Esophagus squamous epithelium (tissue), 5 donors: Measurements from ENCODE around the gene RALGPS2. TPM values are rescaled to one million over a fixed set of nuclear protein-coding genes. Genes with fewer than 3 reads are reported as not detected.
A peak's percentile ranks its signal among the peaks of the same experiment; 100 is the strongest.

Source experiments
- DNase-seq: peaks from one replicate; lab custom pipeline; 2025; lab: John Stamatoyannopoulos, UW
- H3K27ac ChIP-seq, 4 donors: fragments of 200-600 bp; sonication (generic); one replicate each; pipeline ENCODE4 v1.5.1; 2016 to 2019; ENCODE audit warnings: mild to moderate bottlenecking in 1 of 4
- H3K27me3 ChIP-seq, 4 donors: fragments of 200-600 bp; sonication (generic); 1 replicate in 3 of 4; 2 replicates in 1 of 4; pipeline versions ENCODE4 v1.5.1 to v1.6.0; 2017 to 2021; ENCODE audit warnings: antibody characterized with exemption in 1 of 4
- H3K36me3 ChIP-seq, 3 donors: fragments of 200-600 bp; sonication (generic); one replicate each; pipeline ENCODE4 v1.5.1; 2016 to 2019
- H3K4me1 ChIP-seq, 3 donors: fragments of 200-600 bp; sonication (generic); one replicate each; pipeline ENCODE4 v1.5.1; 2017 to 2019
- H3K4me3 ChIP-seq, 4 donors: fragments of 200-600 bp; sonication (generic); 1 replicate in 3 of 4; 2 replicates in 1 of 4; pipeline ENCODE4 v1.5.1; 2016 to 2019; ENCODE audit warnings: mild to moderate bottlenecking in 2 of 4, moderate library complexity in 1 of 4
- H3K9me3 ChIP-seq, 3 donors: fragments of 200-600 bp; sonication (generic); one replicate each; pipeline ENCODE4 v1.5.1; 2016 to 2019
- CTCF ChIP-seq, 6 experiments: fragments of 450-650 bp in 4 of 6; fragments of 200-600 bp in 2 of 6; sonication (generic) in 2 of 6; IDR thresholded peaks; one replicate each; pipeline ENCODE4 v1.5.1; 2016 to 2019; ENCODE audit warnings: antibody characterized with exemption in 6 of 6, mild to moderate bottlenecking in 4 of 6, moderate library complexity in 4 of 6
- POLR2A ChIP-seq, 4 donors: fragments of 450-650 bp; IDR thresholded peaks; one replicate each; pipeline ENCODE4 v1.6.1; 2017; ENCODE audit warnings: antibody characterized with exemption in 4 of 4, mild to moderate bottlenecking in 4 of 4, moderate library complexity in 3 of 4
- WGBS, 2 donors: methylation state at CpG; one replicate each; pipeline ENCODE4 v1.1.5; 2018; 5-methylcytosine and 5-hydroxymethylcytosine counted together
- intact Hi-C: fragments of 100-400 bp; cut with DNase I; formaldehyde crosslinking; loops from one replicate; pipeline ENCODE4 v1.15.0; 2022
- total RNA-seq, 4 donors: library from RNA; depleted of rRNA; stranded (reverse); fragments of >200 nt; gene quantifications; one replicate each; pipeline ENCODE4 v1.1.0, GENCODE V29; 2016
- donor health status: DM: yes; HTN: yes; CAD: no.

Gene RALGPS2
- total RNA-seq, 4 donors from 2014 or later: 24.2 to 35.2 (median 26.9) TPM

GRCh38 chr1:178864326-178864725 lies 139.3 kb downstream of the RALGPS2 start:
- no peaks in the 10 kb centered on the region for H3K27me3 ChIP-seq
- H3K27ac ChIP-seq: no peak overlapping the region
- no peak for TF ChIP-seq CTCF (IDR thresholded peaks at IDR 0.05)
- TF ChIP-seq POLR2A (IDR thresholded peaks at IDR 0.05): no peak
- peaks cover 0 to 9% (median 0%) of the 10 kb centered on the region in 3 donors for H3K36me3 ChIP-seq
- H3K4me3 ChIP-seq: peak overlapping the region in 1 of 4 donors; percentile 29
- no peaks in the 10 kb centered on the region for H3K9me3 ChIP-seq
- H3K4me1 ChIP-seq: peaks cover 0 to 4% (median 0%) of the 10 kb centered on the region in 3 donors
- DNase-seq: no peak
- intact Hi-C loops: no loop called here
- 70 to 86% methylated on average over 6 of the region's 6 CpGs for WGBS, 2 donors

GRCh38 chr1:178867670-178868069 lies 142.6 kb downstream of the RALGPS2 start:
- peaks cover 0 to 17% (median 0%) of the 10 kb centered on the region in 3 donors for H3K4me1 ChIP-seq
- peak overlapping the region in 3 of 4 donors; percentile 40 to 80 (median 71) for H3K27ac ChIP-seq
- H3K27me3 ChIP-seq: no peaks in the 10 kb centered on the region
- intact Hi-C loops: no loop called here
- DNase-seq: no peak
- peaks cover 0 to 3% (median 0%) of the 10 kb centered on the region in 3 donors for H3K36me3 ChIP-seq
- 53 to 62% methylated on average over 5 of the region's 5 CpGs for WGBS, 2 donors
- peak overlapping the region; percentile 5 to 57 (median 36) for H3K4me3 ChIP-seq
- H3K9me3 ChIP-seq: no peaks in the 10 kb centered on the region
- TF ChIP-seq POLR2A (IDR thresholded peaks at IDR 0.05): no peak
- TF ChIP-seq CTCF (IDR thresholded peaks at IDR 0.05): no peak

GRCh38 chr1:178868706-178869105 lies 143.7 kb downstream of the RALGPS2 start:
- WGBS, 2 donors: 80 to 89% methylated on average over 1 of the region's 1 CpG
- H3K36me3 ChIP-seq: no peaks in the 10 kb centered on the region
- H3K27ac ChIP-seq: peak overlapping the region in 3 of 4 donors; percentile 30 to 80 (median 71)
- peaks cover 0 to 14% (median 0%) of the 10 kb centered on the region in 3 donors for H3K4me1 ChIP-seq
- H3K4me3 ChIP-seq: peak overlapping the region; percentile 11 to 57 (median 36)
- no peaks in the 10 kb centered on the region for H3K27me3 ChIP-seq
- H3K9me3 ChIP-seq: no peaks in the 10 kb centered on the region
- intact Hi-C loops: no loop called here
- TF ChIP-seq POLR2A (IDR thresholded peaks at IDR 0.05) (no peak), CTCF (IDR thresholded peaks at IDR 0.05) (no peak)
- DNase-seq: no peak

GRCh38 chr1:178869119-178869697 lies 144.2 kb downstream of the RALGPS2 start:
- peak overlapping the region; percentile 30 to 80 (median 51) for H3K27ac ChIP-seq
- no peak for DNase-seq
- TF ChIP-seq CTCF (IDR thresholded peaks at IDR 0.05): no peak
- peak in 1 of 4 donors; percentile 3 for TF ChIP-seq POLR2A (IDR thresholded peaks at IDR 0.05)
- 55 to 64% methylated on average over 3 of the region's 3 CpGs for WGBS, 2 donors
- intact Hi-C loops: no loop called here
- no peaks in the 10 kb centered on the region for H3K36me3 ChIP-seq
- no peaks in the 10 kb centered on the region for H3K9me3 ChIP-seq
- H3K4me3 ChIP-seq: peak overlapping the region; percentile 11 to 57 (median 36)
- no peaks in the 10 kb centered on the region for H3K27me3 ChIP-seq
- H3K4me1 ChIP-seq: peaks cover 0 to 14% (median 0%) of the 10 kb centered on the region in 3 donors

GRCh38 chr1:178870221-178870620 lies 145.2 kb downstream of the RALGPS2 start:
- TF ChIP-seq POLR2A (IDR thresholded peaks at IDR 0.05) (no peak), CTCF (IDR thresholded peaks at IDR 0.05) (no peak)
- H3K27me3 ChIP-seq: no peaks in the 10 kb centered on the region
- H3K36me3 ChIP-seq: no peaks in the 10 kb centered on the region
- H3K4me1 ChIP-seq: peaks cover 0 to 14% (median 0%) of the 10 kb centered on the region in 3 donors
- DNase-seq: no peak
- H3K4me3 ChIP-seq: peak overlapping the region in 3 of 4 donors; percentile 35 to 57 (median 38)
- 40 to 54% methylated on average over 1 of the region's 1 CpG for WGBS, 2 donors
- intact Hi-C loops: no loop called here
- no peaks in the 10 kb centered on the region for H3K9me3 ChIP-seq
- H3K27ac ChIP-seq: peak overlapping the region in 3 of 4 donors; percentile 24 to 80 (median 71)
